Measurements from ENCODE around the gene ADGRA3.

Gene ADGRA3

GRCh38 chr4:22521240-22521639, 5.4 kb upstream of the ADGRA3 start:
- Histone ChIP-seq H3K9ac (ENCODE audit: low read length) (no peak overlapping the region), H3K9me2 (replicated peaks; ENCODE audit: insufficient read depth, low read length) (no peaks in the 10 kb centered on the region), H3K36me3 (ENCODE audit: low read length) (no peaks in the 10 kb centered on the region), H3K27me3 (ENCODE audit: low read length) (no peaks in the 10 kb centered on the region), H3K79me2 (ENCODE audit: insufficient read depth, low read length) (no peaks in the 10 kb centered on the region), H2AFZ (ENCODE audit: low read depth, low read length, severe bottlenecking) (no peak overlapping the region), H3K4me3 (ENCODE audit: insufficient read depth, low read length, poor library complexity, severe bottlenecking) (no peak overlapping the region), H3F3A (ENCODE audit: insufficient read depth) (no peaks in the 10 kb centered on the region), H3K27ac (ENCODE audit: low read depth, low read length) (no peak overlapping the region), H3K9me3 (ENCODE audit: insufficient read depth, low read length) (no peaks in the 10 kb centered on the region), H4K20me1 (ENCODE audit: low read depth, low read length) (no peaks in the 10 kb centered on the region), H3K4me2 (ENCODE audit: low read depth, low read length, poor library complexity, severe bottlenecking) (no peak overlapping the region)
- TF ChIP-seq, protein P1, sequence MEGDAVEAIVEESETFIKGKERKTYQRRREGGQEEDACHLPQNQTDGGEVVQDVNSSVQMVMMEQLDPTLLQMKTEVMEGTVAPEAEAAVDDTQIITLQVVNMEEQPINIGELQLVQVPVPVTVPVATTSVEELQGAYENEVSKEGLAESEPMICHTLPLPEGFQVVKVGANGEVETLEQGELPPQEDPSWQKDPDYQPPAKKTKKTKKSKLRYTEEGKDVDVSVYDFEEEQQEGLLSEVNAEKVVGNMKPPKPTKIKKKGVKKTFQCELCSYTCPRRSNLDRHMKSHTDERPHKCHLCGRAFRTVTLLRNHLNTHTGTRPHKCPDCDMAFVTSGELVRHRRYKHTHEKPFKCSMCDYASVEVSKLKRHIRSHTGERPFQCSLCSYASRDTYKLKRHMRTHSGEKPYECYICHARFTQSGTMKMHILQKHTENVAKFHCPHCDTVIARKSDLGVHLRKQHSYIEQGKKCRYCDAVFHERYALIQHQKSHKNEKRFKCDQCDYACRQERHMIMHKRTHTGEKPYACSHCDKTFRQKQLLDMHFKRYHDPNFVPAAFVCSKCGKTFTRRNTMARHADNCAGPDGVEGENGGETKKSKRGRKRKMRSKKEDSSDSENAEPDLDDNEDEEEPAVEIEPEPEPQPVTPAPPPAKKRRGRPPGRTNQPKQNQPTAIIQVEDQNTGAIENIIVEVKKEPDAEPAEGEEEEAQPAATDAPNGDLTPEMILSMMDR (IDR thresholded peaks at IDR 0.05; ENCODE audit: insufficient read depth, low read length, poor library complexity, severe bottlenecking), result no peak
- TF ChIP-seq EZH2phosphoT487 (conservative IDR thresholded peaks at IDR 0.05; ENCODE audit: low read length), result no peak

- H3K4me3 ChIP-seq (ENCODE audit: insufficient read depth, low read length, poor library complexity, severe bottlenecking), result no peak overlapping the region
- no peak overlapping the region for H2AFZ ChIP-seq (ENCODE audit: low read depth, low read length, severe bottlenecking)
- no peaks in the 10 kb centered on the region for H3K9me3 ChIP-seq (ENCODE audit: insufficient read depth, low read length)
- no peak overlapping the region for H3K27ac ChIP-seq (ENCODE audit: low read depth, low read length)
- H3K4me2 ChIP-seq (ENCODE audit: low read depth, low read length, poor library complexity, severe bottlenecking), result no peak overlapping the region
- H3K79me2 ChIP-seq (ENCODE audit: insufficient read depth, low read length), result no peaks in the 10 kb centered on the region
- no peaks in the 10 kb centered on the region for H3F3A ChIP-seq (ENCODE audit: insufficient read depth)
- TF ChIP-seq EZH2phosphoT487 (conservative IDR thresholded peaks at IDR 0.05; ENCODE audit: low read length), result no peak
- TF ChIP-seq, protein P1 (IDR thresholded peaks at IDR 0.05; ENCODE audit: insufficient read depth, low read length, poor library complexity, severe bottlenecking), result no peak
- H3K9me2 ChIP-seq (replicated peaks; ENCODE audit: insufficient read depth, low read length), result no peaks in the 10 kb centered on the region
- H3K36me3 ChIP-seq (ENCODE audit: low read length), result no peaks in the 10 kb centered on the region
- H3K9ac ChIP-seq (ENCODE audit: low read length), result no peak overlapping the region
- H4K20me1 ChIP-seq (ENCODE audit: low read depth, low read length), result no peaks in the 10 kb centered on the region
- H3K27me3 ChIP-seq (ENCODE audit: low read length), result no peaks in the 10 kb centered on the region
Observed at GRCh38 chr4:22515145-22515887, 550 bp downstream of the ADGRA3 start.

- Histone ChIP-seq H3K4me3 (ENCODE audit: insufficient read depth, low read length, poor library complexity, severe bottlenecking) (no peak overlapping the region), H3K79me2 (ENCODE audit: insufficient read depth, low read length) (no peaks in the 10 kb centered on the region), H3K4me2 (ENCODE audit: low read depth, low read length, poor library complexity, severe bottlenecking) (no peak overlapping the region), H3K27ac (ENCODE audit: low read depth, low read length) (no peak overlapping the region), H3K9ac (ENCODE audit: low read length) (no peak overlapping the region), H2AFZ (ENCODE audit: low read depth, low read length, severe bottlenecking) (no peak overlapping the region), H3K9me2 (replicated peaks; ENCODE audit: insufficient read depth, low read length) (no peaks in the 10 kb centered on the region), H3K36me3 (ENCODE audit: low read length) (no peaks in the 10 kb centered on the region), H3F3A (ENCODE audit: insufficient read depth) (no peaks in the 10 kb centered on the region), H4K20me1 (ENCODE audit: low read depth, low read length) (no peaks in the 10 kb centered on the region), H3K27me3 (ENCODE audit: low read length) (no peaks in the 10 kb centered on the region), H3K9me3 (ENCODE audit: insufficient read depth, low read length) (no peaks in the 10 kb centered on the region)
- no peak for TF ChIP-seq EZH2phosphoT487 (conservative IDR thresholded peaks at IDR 0.05; ENCODE audit: low read length)
Observed at GRCh38 chr4:22514481-22514880, 1.4 kb downstream of the ADGRA3 start.

GRCh38 chr4:22514001-22514400, 1.9 kb downstream of the ADGRA3 start:
- Histone ChIP-seq H3K9me3 (ENCODE audit: insufficient read depth, low read length) (no peaks in the 10 kb centered on the region), H2AFZ (ENCODE audit: low read depth, low read length, severe bottlenecking) (no peak overlapping the region), H3K9ac (ENCODE audit: low read length) (no peak overlapping the region), H3K4me3 (ENCODE audit: insufficient read depth, low read length, poor library complexity, severe bottlenecking) (no peak overlapping the region), H3K27me3 (ENCODE audit: low read length) (no peaks in the 10 kb centered on the region), H3K27ac (ENCODE audit: low read depth, low read length) (no peak overlapping the region), H3K36me3 (ENCODE audit: low read length) (no peaks in the 10 kb centered on the region), H3K4me2 (ENCODE audit: low read depth, low read length, poor library complexity, severe bottlenecking) (no peak overlapping the region), H3F3A (ENCODE audit: insufficient read depth) (no peaks in the 10 kb centered on the region), H3K79me2 (ENCODE audit: insufficient read depth, low read length) (no peaks in the 10 kb centered on the region), H4K20me1 (ENCODE audit: low read depth, low read length) (no peaks in the 10 kb centered on the region), H3K9me2 (replicated peaks; ENCODE audit: insufficient read depth, low read length) (no peaks in the 10 kb centered on the region)
- TF ChIP-seq, protein P1 (IDR thresholded peaks at IDR 0.05; ENCODE audit: insufficient read depth, low read length, poor library complexity, severe bottlenecking), result no peak
- TF ChIP-seq EZH2phosphoT487 (conservative IDR thresholded peaks at IDR 0.05; ENCODE audit: low read length), result no peak

All from SU-DHL-6 (cell line).